Effector CD4-positive, alpha-beta T cell (primary cell): ENCODE data around the gene DES.

Experiments
- DNase-seq: peaks from one replicate; pipeline ENCODE4 v3.0.0-alpha.2; 2020

Gene DES

GRCh38 chr2:219459460-219460311 is 41.5 kb downstream of the DES start:
- DNase-seq: peak; percentile 10

- DNase-seq: no peak
These were observed 42.3 kb downstream of the DES start for GRCh38 chr2:219460424-219460926.

- no peak for DNase-seq
These were observed 42.9 kb downstream of the DES start for GRCh38 chr2:219461047-219461514.

- DNase-seq: no peak
These were observed 43.5 kb downstream of the DES start for GRCh38 chr2:219461669-219462068.

GRCh38 chr2:219462349-219462748 is 44.2 kb downstream of the DES start:
- no peak for DNase-seq

- DNase-seq: no peak
These were observed 46.3 kb downstream of the DES start for GRCh38 chr2:219464286-219465032.

GRCh38 chr2:219465659-219466561 is 47.7 kb downstream of the DES start:
- no peak for DNase-seq

- no peak for DNase-seq
These were observed 48.9 kb downstream of the DES start for GRCh38 chr2:219466816-219467735.

- no peak for DNase-seq
These were observed 49.5 kb downstream of the DES start for GRCh38 chr2:219467736-219468075.

- DNase-seq: no peak
These were observed 50.4 kb downstream of the DES start for GRCh38 chr2:219468410-219469185.

GRCh38 chr2:219469186-219469724 is 51.1 kb downstream of the DES start:
- no peak for DNase-seq

GRCh38 chr2:219470429-219470828 is 52.3 kb downstream of the DES start:
- DNase-seq: no peak

- no peak for DNase-seq
These were observed 53.5 kb downstream of the DES start for GRCh38 chr2:219471476-219472371.

- no peak for DNase-seq
These were observed 54.5 kb downstream of the DES start for GRCh38 chr2:219472629-219473187.

GRCh38 chr2:219473511-219473910 is 55.3 kb downstream of the DES start:
- DNase-seq: no peak

- DNase-seq: no peak
These were observed 56.3 kb downstream of the DES start for GRCh38 chr2:219474285-219475060.

GRCh38 chr2:219475278-219475677 is 57.1 kb downstream of the DES start:
- DNase-seq: no peak
